HG02970 (cell line): ENCODE data around the gene MUS81.
"Not testable (repeated sequence)": the region's sequence is repeated elsewhere in the genome, so short reads cannot be mapped to it uniquely, and the experiment has no call there.

ENCODE experiments used
- ATAC-seq: cut with Tn5 transposase; IDR thresholded peaks from one replicate; pipeline ENCODE4 v1.9.1; 2021; ENCODE audit warnings: mild to moderate bottlenecking, moderate library complexity, moderate number of reproducible peaks; ENCODE audit not compliant: unreplicated experiment, low FRiP score

MUS81 gene, protein sequence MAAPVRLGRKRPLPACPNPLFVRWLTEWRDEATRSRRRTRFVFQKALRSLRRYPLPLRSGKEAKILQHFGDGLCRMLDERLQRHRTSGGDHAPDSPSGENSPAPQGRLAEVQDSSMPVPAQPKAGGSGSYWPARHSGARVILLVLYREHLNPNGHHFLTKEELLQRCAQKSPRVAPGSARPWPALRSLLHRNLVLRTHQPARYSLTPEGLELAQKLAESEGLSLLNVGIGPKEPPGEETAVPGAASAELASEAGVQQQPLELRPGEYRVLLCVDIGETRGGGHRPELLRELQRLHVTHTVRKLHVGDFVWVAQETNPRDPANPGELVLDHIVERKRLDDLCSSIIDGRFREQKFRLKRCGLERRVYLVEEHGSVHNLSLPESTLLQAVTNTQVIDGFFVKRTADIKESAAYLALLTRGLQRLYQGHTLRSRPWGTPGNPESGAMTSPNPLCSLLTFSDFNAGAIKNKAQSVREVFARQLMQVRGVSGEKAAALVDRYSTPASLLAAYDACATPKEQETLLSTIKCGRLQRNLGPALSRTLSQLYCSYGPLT

DNA sequence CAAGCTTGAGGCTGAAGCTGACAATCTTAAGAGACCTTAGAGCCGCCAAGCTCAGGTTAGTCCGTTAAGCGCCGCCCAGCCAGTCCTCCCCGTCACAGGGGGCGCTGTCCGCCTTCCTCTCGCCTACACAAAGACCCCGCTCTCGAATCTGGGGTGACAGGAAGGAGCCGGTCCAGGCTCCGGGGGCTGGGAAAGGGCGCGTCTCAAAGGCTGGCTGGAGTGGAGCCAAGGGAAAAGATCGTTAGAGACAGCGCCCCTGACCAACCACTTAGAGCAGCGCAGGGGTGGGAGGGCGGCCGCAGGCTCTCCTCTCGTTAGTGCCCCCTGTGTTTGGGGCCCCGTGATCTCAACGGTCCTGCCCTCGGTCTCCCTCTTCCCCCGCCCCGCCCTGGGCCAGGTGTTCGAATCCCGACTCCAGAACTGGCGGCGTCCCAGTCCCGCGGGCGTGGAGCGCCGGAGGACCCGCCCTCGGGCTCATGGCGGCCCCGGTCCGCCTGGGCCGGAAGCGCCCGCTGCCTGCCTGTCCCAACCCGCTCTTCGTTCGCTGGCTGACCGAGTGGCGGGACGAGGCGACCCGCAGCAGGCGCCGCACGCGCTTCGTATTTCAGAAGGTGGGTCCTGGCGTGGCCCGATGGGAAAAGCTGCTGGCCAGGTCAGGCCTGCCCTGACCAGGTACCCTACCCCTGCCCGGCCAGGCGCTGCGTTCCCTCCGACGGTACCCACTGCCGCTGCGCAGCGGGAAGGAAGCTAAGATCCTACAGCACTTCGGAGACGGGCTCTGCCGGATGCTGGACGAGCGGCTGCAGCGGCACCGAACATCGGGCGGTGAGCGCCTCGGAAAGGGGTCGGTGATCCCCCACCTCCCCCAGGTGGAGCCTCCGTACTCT is at the start of gene MUS81:
MUS81 (plus strand) TSS at position 156 of the 887 bp plus-strand sequence; CDS start at position 477, 321 bp downstream.
- peak; percentile 22 for ATAC-seq

- ATAC-seq = no peak
These were observed 48.3 kb upstream of the MUS81 start for GRCh38 chr11:65811764-65812475.

DNA sequence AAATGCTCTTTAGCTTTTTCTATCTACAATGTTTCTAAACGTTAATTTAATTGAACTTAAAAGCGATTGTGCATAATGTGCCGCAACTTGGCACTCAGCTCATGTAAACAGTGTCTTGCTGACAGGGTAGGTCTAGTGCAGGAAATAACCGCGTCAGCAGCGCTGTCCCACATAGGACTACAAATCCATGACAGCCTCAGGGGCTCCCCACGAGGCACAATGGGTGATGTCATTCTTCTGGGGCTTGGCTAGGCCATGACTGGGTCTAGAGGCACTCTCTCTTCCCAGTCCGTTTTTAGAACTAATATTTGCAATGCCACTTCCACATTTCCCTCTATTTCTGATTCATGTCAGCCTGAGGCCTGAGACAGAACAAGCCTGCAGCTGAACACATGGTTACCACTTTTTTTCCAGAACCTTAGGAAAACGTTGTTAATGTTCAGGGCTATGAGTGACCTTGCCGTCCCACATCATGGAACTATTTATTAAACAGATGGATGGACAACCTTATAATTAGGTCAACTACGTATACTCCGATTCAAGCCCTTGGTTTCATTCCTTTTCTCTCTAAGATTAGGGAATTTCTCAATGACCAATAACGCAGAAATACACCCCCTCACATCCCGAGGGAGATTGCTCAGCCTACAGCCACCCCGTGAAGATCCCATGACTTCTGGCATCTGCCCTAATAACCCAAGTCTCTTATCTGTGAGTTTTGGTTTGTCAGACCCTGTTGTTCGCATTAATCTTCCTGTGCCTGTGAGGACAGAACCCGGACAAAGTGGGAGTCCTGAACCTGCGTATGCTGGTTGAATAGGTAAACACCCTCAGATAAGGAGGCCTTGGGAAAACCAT is 45.9 kb upstream of the MUS81 start:
- no peak for ATAC-seq

- no peak for ATAC-seq
These were observed 45.2 kb upstream of the MUS81 start for GRCh38 chr11:65814986-65815565.

DNA sequence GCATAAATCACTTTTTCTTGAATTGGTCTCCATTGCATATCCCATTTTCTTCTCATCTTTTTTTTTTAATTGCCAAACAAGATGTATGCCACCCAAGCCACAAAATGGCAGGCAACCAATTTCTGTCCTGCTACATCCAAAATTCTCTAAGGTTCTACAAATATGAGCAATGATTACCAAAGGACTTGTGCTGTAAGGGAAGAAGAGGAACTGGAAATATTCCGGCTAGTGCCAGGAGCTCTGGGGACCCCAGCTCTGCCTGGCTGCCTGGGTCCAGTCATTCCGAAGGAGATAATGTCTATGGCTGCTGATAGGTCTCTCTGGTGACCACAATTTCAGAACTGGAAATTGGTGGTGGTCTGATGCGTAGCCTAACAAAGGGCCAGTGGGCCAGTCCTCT is 43.5 kb upstream of the MUS81 start:
- no peak for ATAC-seq

DNA sequence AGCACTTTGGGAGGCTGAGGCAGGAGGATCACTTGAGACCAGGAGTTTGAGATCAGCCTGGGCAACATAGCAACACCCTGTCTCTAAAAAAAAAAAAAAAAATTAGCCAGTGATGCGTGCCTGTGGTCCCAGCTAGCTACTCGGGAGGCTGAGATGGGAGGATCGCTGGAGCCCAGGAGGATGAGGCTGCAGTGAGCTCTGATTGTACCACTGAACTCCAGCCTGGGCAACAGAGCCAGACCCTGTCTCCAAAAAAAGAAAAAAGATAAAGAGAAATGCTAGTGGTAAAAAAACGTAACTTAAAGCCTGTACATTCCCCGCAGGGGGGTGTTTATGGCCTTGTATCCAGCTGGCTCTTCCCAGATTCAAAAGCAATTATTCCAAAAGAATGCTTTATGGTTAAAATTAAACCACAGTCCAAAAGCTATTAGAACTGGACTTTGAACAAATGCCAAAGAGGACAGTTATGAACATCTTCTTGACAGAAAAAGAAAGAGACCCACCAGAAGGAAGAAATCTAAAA is 42.9 kb upstream of the MUS81 start:
- ATAC-seq = no peak

GRCh38 chr11:65817835-65818680 is 42.2 kb upstream of the MUS81 start:
- peak; percentile 76 for ATAC-seq

- no peak for ATAC-seq
These were observed 39.1 kb upstream of the MUS81 start for GRCh38 chr11:65821107-65821506.

DNA sequence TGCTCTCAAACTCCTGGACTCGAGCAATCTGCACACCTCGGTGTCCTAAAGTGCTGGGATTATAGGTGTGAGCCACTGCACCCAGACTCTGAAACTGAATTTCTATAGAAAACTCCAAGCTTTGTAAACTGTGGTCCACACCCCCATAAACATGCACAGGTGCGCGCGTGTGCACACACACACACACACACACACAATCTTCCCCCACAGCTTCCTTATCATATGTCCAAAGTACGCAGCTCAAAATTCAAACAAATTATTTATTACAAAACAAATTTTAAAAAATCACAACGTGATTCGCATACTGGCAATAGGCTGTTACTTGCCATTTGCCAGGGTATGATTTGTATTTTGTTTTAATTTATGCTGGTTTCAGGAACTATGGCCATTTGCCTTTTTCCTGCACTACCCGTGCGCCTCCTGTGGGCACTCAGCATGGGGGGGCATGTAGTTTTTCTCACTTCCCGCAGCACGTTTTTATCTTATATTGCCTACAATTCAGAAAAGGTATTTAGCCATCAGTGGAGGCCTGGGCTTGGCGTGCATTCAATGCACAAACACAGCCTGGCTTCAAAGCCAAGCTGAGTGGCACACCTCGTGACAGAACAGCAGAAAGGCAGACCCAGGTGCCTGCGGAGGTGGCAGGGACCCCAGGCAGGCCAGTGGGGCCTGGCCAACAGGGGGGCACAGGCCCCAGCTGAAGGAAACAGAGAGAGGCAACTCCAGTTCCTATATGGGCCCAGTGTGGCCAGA is 37.3 kb upstream of the MUS81 start:
- no peak for ATAC-seq

- ATAC-seq = no peak
These were observed 33.1 kb upstream of the MUS81 start for GRCh38 chr11:65826984-65827735.

- ATAC-seq = no peak
These were observed 30.8 kb upstream of the MUS81 start for GRCh38 chr11:65829459-65829858.

GRCh38 chr11:65832231-65832630 is 28.0 kb upstream of the MUS81 start:
- not testable (repeated sequence) for ATAC-seq

GRCh38 chr11:65833297-65834030 is 26.8 kb upstream of the MUS81 start, which contains the start of gene SNX32:
SNX32 (plus strand) TSS chr11:65833963; CDS start chr11:65834066, 103 bp downstream.
- ATAC-seq = peak; percentile 86

DNA sequence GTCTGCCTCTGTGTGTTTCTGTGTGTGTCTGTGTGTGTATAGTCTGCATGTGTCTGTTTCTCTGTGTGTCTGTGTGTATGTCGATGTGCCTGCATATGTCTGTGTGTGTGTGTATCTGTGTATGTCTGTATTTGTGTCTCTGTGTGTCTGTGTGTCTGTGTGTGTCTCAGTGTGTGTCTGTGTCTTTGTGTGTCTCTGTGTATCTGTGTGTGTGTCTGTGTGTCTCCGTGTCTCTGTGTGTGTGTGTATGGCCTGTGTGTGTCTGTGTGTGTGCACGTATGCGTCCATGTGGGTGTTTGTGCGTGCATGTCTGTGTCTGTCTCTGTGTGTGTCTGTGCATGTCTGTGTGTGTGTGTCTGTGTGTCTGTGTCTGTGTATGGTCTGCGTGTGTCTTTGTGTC is 26.0 kb upstream of the MUS81 start:
- ATAC-seq = no peak

GRCh38 chr11:65842144-65842543 is 18.1 kb upstream of the MUS81 start:
- no peak for ATAC-seq

GRCh38 chr11:65843811-65844210 is 16.4 kb upstream of the MUS81 start:
- no peak for ATAC-seq
